ENCODE data around the gene SLC35F3.
"Not testable (repeated sequence)": the region's sequence is repeated elsewhere in the genome, so short reads cannot be mapped to it uniquely, and the experiment has no call there.

Gene SLC35F3

DNA sequence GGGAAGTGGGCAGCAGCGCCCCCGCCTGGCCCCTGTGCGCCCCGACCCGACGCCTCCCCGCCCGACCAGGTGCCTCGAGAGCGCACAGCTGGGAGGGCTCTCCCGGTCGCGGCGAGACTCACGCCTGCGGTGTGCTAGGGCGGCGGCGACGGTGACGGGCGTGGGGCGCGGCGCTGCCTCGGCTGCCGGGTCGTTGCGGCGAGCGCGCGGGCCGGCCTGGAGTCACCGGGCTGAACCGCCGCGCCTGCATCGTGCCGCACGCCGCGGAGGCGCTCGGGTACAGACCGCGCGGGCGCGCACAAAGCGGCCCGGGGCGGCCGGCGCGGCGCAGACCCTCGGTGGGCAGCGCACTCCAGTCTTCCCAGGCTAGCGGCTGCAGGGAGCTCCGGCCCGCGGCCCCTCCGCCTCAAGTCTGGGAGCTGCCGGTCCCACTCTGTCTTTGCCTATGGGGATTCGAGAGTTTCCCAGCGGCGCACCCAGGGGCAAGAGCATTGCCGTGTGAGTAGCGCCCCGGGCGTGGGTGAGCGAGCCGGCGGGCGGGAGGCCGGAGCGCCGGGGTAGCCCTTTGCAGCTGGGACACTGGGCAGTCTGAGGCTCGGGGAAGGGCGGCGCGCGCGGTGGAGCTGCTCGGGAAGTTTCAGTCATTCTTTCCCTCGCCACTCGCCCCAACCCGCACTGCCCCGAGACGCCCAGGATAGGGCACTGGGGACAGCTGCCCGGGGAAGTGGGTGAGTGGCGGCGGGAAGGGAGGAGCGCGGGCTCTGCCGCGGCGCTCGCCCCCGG is at the start of gene SLC35F3:
SLC35F3 (plus strand) TSS at position 44 of the 783 bp plus-strand sequence.
- DNase-seq (ENCODE audit: low read depth in 2 of 2) = no peak

DNA sequence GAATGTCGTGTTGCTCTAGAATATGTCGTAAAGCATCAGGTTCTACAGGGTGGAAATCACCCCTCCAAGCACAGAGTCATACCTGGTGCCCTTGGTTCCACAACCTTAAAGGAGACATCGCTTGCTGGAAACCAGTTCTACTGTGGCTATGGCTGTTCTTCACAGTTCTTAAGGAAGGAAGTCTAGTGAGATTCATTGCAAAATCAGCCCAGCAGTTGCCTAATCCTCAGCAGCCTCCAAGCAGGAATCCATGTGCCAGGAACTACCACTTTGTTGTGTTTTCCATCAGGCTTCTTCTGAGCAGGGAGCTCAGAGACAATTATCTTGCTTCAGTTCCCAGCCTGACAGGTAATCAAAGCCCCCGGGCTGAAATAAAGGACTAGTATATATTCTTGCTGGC is 45.0 kb upstream of the SLC35F3 start:
- DNase-seq (ENCODE audit: low read depth in 2 of 2) = no peak

DNA sequence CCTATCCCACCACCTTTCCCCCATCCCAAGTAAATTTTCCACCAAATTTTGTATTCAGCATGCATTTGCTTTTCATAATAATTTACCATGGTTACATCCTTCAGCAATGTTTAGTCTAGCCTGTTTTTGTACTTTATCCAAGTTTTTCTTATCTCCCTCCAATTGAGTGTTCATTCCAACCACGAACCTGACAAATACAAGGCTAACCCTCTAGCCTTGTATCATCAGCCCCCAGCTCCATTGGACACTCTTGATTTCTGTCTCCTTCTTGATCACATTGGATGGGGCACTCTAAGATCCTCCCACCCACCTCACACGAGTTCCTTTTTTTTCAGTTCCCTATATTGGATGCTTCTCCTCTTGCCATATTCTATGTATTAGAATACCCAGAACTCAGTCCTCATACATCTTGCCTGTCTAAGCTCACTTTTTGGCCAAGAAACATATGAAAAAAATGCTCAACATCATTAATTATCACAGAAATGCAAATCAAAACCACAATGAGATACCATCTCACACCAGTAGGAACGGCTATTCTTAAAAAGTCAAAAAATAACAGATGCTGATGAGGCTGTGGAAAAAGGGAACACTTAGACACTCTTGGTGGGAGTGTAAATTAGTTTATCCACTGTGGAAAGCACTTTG is 40.5 kb upstream of the SLC35F3 start:
- no peak for DNase-seq (ENCODE audit: low read depth in 2 of 2)

DNA sequence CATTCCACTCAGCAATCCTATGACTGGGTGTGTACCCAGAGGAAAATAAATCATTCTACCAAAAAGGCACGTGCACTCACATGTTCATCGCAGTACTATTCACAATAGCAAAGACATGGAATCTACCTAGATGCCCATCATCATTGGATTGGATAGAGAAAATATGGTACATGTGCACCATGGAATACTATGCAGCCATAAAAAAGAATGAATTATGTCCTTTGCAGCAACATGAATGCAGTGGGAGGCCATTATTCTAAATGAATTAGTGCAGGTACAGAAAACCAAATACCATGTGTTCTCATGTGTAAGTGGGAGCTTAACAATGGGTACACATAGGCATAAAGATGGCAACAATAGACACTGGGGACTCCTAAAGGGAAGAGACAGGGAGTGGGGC is 39.9 kb upstream of the SLC35F3 start:
- DNase-seq (ENCODE audit: low read depth in 2 of 2) = no peak

DNA sequence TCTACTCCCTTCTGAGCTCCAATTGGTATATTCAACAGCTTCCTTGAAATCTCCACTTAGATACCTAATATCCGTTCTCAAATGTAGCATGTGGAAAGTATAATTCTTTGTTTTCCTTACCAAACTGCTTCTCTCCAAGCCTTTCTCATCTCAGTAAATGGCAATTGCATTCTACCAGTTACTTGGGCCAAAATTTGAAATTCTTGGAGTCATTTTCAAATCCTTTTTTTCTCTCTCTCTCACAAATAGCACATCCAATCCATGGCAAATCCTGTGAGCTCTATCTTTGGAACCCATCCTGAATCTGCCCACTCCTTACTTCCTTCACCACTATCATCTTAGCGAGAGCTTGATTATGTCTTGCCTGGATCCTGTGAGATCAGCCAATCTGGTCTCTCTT is 39.3 kb upstream of the SLC35F3 start:
- DNase-seq (ENCODE audit: low read depth in 2 of 2) = no peak

DNA sequence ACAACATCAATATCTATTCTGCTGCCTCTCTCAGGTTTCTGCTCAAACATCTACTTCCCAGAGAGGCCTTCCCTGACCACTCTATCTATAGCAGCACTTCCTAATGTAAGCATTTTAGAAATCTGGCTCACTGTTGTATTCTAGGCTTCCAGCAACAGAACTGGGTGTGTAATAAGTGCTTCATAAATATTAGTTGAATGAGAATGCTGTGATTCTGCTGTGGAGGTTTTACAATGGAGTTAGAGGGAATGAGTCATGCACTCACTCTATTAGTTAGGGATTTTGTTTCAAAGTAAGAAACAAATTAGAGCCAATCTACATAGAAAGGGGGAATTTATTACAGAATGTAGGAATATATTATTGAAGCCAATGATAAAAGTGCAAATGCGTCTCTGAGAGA is 38.6 kb upstream of the SLC35F3 start:
- no peak for DNase-seq (ENCODE audit: low read depth in 2 of 2)

DNA sequence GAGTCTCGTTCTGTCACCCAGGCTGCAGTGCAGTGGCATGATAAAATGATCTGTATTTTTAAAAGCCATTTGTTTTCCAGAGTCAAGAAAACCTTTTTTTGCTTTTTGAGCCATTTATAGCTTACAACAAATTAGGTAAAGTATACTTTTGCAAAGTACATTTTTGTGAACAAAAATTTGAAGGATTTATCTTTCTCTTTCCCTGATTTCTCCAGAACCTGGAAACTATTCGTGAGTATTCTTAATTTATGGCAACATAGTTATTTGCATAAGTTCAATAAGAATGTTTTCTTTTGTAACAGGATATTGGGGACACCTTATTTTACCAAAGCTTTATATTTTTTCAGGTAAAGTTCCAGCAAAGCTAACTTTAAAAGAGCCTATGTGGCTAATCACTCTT is 37.4 kb upstream of the SLC35F3 start:
- no peak for DNase-seq (ENCODE audit: low read depth in 2 of 2)

DNA sequence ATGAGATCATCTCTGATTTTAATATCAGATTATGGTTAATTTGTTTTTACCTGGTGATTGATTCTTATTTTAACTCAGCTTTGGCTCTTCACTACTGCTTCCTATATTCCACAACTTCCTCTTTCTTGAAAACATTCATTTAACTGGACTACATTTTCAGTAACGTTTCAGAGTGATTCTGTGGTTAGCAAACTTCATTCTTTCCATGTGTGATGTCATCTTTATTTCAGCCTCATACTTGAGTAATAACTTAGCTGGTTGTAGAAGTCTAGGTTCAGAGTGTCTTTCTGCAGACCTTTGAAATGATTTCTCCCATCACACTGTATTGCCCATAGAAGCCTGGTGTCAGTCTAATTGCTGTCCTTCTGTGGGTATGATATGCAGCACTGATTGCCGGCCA is 36.0 kb upstream of the SLC35F3 start:
- peak in 1 of 2 experiments; percentile 20 for DNase-seq (ENCODE audit: low read depth in 2 of 2)

DNA sequence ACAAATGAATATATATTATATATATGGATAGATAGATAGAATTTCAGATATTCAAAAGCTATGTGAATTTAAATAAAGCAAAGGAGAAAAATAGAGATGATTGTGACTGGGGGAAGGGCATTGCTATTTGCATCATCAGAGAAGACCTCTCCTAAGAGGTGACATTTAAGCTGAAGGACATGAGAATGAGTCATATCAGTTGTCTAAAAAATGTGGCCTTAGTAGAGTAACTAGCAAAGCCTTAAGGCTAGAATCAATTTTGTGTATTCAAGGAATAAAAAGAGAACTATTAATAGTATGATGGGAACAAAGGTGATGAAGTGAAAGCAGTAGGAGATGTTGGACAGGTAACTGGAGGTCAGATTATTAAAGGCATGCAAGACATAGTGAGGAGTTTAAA is 34.8 kb upstream of the SLC35F3 start:
- DNase-seq (ENCODE audit: low read depth in 2 of 2) = no peak

DNA sequence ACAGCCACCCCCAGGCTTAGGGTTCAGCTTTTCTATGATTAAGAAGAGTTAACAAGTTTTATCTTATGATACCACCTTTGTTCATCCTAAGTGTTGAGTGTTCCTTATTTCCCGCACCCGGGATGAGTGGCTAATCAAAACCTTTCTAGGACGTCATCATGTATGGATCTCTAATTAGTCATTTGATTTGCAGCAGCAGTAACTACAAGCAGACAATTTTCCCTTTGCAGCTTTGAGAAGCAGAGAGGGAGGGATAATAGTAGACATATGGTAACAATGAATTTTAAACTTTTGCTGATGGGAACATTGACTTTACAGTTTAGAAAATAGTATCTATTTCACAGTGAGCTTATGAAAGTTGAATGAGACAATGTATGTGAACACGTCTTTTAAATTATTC is 30.8 kb upstream of the SLC35F3 start:
- DNase-seq (ENCODE audit: low read depth in 2 of 2) = peak; percentile 47 to 63

DNA sequence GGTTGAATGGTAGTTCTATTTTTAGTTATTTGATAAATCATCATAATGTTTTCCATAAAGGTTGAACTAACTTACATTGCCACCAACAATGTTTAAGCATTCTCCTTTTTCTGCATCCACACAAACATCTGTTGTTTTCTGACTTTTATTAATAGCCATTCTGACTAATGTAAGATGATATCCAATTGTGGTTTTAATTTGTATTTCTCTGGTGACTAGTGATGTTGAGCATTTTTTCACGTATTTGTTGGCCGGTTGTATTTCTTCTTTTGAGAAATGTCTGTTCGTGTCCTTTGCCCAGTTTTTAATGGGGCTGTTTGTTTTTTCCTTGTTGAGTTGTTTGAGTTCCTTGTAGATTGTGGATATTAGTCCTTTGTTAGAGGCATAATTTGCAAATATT is 24.6 kb upstream of the SLC35F3 start:
- peak; percentile 40 to 44 for DNase-seq (ENCODE audit: low read depth in 2 of 2)

DNA sequence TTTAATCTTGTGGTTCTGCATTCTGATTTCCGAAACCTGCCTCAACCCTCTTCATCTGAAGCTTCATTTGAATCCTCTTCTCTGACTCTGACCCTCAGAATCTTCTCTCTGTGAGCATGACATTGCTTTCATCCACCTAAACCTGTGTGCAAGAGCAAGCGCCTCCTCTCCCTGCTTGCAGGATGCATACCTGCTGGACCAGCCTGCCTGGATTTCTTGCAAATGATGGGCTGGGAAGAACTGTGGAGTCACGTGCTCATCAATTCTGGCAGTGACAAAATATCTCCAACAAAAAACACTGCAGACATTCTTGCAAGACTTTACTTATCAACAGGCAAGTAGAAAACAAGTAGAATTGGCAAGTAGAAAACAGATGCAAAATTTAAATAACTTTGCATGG is 20.8 kb upstream of the SLC35F3 start:
- DNase-seq (ENCODE audit: low read depth in 2 of 2) = no peak

DNA sequence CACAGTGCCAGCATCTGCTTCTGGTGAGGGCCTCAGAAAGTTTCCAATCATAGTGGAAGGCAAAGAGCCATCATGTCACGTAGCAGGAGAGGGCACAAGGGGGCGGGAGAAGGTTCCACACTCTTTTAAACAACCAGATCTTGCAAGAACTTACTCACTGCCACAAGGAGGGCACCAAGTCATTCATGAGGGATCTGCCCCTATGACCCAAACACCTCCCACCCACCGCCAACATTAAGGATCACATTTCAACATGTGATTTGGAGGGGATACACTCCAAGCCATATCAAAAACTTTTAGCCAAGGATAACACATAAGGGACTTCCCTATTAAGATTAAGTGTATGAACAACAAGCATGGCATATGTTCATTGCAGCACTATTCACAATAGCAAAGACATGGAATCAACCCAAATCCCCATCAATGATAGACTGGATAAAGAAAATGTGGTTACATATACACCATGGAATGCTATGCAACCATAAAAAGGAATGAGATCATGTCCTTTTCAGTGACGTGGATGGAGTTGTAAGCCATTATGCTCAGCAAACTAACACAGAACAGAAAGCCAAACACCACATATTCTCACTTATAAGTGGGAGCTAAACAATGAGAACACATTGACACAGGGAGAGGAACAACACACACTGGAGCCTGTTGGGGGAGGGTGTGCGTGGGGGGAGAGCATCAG is 19.9 kb upstream of the SLC35F3 start:
- DNase-seq (ENCODE audit: low read depth in 2 of 2) = peak in 1 of 2 experiments; percentile 39

DNA sequence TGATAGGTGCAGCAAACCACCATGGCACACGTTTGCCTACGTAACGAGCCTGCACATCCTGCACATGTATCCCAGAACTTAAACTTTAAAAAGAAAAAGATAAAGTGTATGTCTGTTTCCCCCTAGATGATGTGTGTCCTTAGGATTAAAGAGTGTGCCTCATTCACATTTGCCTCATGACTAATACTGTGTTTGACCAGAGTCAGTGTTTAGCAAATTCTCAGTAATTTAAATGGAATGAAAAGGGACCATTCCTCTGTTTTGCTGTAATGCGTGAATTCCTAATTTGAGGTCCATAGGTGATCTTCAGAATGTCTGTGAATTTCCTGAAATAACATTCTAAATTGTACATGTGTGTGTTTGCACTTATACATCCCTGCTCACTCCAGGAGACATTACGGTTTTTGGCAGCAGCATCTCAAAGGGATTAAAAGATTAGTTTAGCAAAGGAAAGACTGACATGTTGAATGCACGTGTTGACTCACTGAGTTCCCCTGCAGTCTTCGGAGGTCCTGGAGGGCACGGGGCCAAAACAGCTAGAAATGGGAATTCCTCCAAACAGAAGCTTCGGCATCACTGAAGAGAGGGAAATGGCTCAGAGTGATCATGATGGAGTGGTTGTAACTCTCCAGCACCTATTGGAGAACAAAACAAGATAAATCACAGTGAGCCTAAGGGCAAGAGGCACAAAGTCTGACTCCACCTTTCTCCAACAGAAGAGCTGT is 19.1 kb upstream of the SLC35F3 start:
- peak; percentile 80 to 81 for DNase-seq (ENCODE audit: low read depth in 2 of 2)

DNA sequence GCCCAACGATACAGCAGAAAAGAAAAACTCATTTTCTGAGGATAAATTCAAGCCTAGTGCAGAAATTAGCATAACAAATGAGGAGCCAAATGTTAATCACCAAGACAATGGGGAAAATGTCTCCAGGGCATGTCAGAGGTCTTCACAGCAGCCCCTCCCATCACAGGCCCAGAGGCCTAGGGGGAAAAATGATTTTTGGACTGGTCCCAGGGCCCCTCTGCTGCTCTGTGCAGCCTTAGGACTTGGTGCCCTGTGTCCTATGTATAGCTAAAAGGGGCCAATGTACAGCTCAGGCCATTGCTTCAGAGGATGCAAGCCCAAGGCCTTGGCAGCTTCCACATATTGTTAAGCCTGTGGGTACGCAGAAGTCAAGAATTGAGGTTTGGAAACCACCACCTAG is 13.3 kb upstream of the SLC35F3 start:
- DNase-seq (ENCODE audit: low read depth in 2 of 2) = not testable (repeated sequence)

DNA sequence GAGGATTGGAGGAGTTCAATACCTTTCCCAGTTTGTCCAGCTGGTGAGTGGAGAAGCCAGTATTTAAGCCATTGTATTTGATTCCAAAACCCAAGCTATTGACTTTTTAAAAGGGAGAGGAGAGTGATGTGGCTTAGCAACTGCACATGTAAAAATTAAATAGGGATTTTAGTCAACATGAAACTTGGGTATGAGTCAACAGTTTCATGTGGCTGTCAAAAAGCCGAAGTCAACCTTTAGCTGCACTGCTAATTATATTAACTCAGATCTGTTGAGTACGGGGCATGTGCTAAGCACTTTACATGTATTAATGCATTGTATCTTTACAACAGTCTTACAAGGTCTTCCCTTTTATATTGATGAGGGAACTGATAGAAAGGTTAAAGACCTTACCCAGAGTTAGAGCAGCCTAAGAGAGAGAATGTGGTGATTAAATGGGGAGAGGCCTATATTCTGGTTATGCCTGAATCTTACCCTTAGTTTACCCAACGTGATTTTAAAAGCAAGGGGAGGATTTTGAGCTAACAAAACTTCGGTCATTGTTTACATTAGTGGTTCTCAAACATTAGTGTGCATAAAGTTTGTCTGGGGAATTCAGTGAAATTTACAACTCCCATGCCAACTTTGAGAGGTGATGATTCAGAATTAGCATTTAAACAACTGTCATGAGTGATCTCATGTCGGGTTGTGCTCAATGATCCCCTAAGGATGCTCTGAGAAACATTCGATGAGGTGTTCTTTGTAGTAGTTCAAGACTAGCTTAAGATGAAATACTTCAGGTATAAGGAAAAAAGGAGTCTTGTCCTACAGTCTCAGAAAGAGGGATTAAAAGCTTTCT is 6.9 kb upstream of the SLC35F3 start:
- no peak for DNase-seq (ENCODE audit: low read depth in 2 of 2)

DNA sequence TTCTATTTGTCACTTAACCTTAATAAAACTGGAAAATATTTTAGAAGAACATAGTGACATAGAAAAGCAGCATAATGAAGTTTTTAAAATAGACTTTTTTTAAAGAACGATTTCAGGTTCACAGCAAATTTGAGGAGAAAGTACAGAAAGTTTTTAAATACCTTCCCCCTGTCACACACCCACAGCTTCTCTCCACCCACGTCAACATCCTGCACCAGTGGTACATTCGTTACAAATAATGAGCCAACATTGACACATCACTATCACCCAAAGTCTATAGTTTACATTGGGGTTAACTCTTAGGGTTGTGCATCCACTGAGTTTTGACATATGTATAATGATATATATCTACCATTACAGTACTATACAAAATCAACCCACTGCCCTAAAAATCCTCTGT is 3.0 kb upstream of the SLC35F3 start:
- DNase-seq (ENCODE audit: low read depth in 2 of 2) = no peak

DNA sequence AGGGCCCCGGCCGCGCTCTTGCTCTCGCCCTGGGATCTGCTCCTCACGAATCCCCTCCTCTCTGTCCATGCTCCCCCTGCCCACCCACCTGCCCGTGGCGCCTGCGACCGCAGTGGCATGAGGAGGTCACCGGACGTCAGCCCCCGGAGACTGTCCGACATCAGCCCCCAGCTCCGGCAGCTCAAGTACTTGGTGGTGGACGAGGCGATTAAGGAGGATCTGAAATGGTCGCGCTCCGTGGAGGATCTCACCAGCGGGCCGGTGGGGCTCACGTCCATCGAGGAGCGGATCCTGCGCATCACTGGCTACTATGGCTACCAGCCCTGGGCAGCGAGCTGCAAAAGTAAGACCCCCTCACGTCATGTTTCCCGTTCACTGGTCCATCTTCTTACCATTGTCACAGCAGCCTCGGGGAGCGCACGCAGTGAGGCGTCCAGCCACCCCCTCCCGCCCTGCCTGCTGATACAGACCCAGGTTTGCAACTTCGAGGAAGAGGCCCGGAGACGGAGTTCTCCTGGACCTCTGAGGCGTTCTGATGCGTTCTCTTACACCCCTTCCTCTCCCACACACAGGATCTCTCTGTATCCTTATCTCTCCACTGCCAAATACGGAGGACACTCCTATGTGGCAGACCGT is 1.1 kb downstream of the SLC35F3 start:
- no peak for DNase-seq (ENCODE audit: low read depth in 2 of 2)

DNA sequence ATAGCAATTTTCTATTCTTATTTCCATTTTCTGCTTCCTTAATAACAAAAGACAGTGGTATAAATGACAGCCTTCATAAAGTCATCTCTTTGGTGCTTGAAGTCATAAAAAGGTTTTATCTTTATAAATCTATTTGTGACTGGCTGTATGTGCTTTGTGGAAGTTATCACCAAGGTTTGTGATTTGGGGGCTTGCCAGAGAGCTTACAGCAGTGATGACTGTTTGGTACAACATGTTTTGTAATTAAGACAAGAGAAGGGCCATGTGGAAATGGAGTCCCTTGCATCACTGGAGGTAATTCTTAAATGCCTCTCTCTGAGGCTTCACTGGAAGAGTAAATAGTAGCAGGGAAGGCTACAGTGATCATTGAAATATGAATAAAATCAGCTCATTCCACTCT is 2.7 kb downstream of the SLC35F3 start:
- DNase-seq (ENCODE audit: low read depth in 2 of 2) = no peak

DNA sequence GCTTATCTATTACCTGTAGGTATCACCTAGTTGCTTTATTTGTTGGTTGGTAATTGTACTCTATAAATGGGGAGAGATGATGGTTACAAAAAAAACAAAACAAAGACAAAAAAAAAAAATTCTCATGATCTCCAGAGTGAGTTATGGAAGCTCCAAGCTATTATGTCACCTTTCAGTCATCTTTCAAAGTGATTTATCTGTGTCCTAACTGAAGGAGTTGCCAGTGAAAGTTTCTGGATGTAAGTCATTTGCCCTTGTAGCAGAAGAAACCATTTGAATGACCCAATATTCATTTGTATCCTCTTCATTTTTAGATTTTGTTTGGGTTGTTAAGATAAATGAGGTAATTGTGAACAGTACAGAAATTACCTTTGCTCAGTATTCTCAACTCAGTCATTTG is 3.6 kb downstream of the SLC35F3 start:
- no peak for DNase-seq (ENCODE audit: low read depth in 2 of 2)

DNA sequence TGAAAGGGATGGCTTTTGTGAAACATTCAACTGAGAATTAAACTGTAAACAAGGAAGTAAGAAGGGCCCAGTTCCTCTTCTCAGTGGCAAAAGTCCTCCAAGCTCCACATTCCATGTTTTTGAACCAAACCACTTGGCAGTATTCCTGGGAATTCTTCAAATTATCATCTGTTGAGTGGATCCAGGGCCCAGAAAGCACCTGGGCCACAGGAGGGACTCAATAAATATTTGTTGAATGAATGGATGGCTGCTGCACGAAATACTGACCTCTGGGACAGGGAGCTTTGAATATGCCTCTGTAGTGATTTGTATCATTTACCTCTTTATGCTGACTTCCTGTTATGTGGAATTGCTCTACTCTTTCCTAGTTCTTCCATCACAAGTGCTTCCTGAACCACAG is 4.7 kb downstream of the SLC35F3 start:
- DNase-seq (ENCODE audit: low read depth in 2 of 2) = peak; percentile 70 to 72
